Lower lobe of right lung (tissue), 2 donors: ENCODE data around the gene ZMIZ1. TPM values are rescaled to one million over a fixed set of nuclear protein-coding genes. Genes with fewer than 3 reads are reported as not detected.

Experiments used
- ATAC-seq, 2 donors: fragments of 200-7000 bp; cut with Tn5 transposase; one replicate each; pipeline ENCODE4 v1.9.1; 2020 to 2022; ENCODE audit warnings: mild to moderate bottlenecking in 2 of 2, moderate library complexity in 2 of 2
- DNase-seq: peaks from one replicate; pipeline ENCODE4 v3.0.0-alpha.2; 2020
- H3K27ac ChIP-seq: fragments of 200-600 bp; one replicate; pipeline ENCODE4 v1.8.0; 2022
- H3K27me3 ChIP-seq: fragments of 200-600 bp; one replicate; pipeline ENCODE4 v1.8.0; 2022; ENCODE audit warnings: low read depth
- H3K36me3 ChIP-seq: fragments of 200-600 bp; one replicate; pipeline ENCODE4 v1.8.0; 2022; ENCODE audit warnings: mild to moderate bottlenecking
- H3K4me1 ChIP-seq: fragments of 200-600 bp; one replicate; pipeline ENCODE4 v1.8.0; 2022
- H3K4me3 ChIP-seq: fragments of 200-600 bp; one replicate; pipeline ENCODE4 v1.8.0; 2022; ENCODE audit warnings: mild to moderate bottlenecking
- H3K9me3 ChIP-seq: fragments of 200-600 bp; one replicate; pipeline ENCODE4 v1.8.0; 2022
- intact Hi-C: fragments of 100-400 bp; cut with DNase I; formaldehyde crosslinking; loops from one replicate; pipeline ENCODE4 v1.11.0; 2022
- long read RNA-seq: library from polyadenylated mRNA; unstranded; transcript quantifications from one replicate; pipeline ENCODE4 v2.0.0, GENCODE V29; 2021
- total RNA-seq: library from RNA; stranded (reverse); fragmentation: NEBNext Ultra II Directional; extraction: Animal tissue kit (Norgen Biotek cat#: 25700); gene quantifications from one replicate; pipeline ENCODE4 v1.2.1, GENCODE V29; 2021
- TF ChIP-seq, protein P1 (sequence below): fragments of 200-600 bp; IDR thresholded peaks from one replicate; pipeline ENCODE4 v1.8.0; 2022; ENCODE audit warnings: antibody characterized with exemption, mild to moderate bottlenecking
- donor health status: DM: no; HTN: yes; CAD: no; lungs with severe emphysema.

ZMIZ1 gene, protein sequence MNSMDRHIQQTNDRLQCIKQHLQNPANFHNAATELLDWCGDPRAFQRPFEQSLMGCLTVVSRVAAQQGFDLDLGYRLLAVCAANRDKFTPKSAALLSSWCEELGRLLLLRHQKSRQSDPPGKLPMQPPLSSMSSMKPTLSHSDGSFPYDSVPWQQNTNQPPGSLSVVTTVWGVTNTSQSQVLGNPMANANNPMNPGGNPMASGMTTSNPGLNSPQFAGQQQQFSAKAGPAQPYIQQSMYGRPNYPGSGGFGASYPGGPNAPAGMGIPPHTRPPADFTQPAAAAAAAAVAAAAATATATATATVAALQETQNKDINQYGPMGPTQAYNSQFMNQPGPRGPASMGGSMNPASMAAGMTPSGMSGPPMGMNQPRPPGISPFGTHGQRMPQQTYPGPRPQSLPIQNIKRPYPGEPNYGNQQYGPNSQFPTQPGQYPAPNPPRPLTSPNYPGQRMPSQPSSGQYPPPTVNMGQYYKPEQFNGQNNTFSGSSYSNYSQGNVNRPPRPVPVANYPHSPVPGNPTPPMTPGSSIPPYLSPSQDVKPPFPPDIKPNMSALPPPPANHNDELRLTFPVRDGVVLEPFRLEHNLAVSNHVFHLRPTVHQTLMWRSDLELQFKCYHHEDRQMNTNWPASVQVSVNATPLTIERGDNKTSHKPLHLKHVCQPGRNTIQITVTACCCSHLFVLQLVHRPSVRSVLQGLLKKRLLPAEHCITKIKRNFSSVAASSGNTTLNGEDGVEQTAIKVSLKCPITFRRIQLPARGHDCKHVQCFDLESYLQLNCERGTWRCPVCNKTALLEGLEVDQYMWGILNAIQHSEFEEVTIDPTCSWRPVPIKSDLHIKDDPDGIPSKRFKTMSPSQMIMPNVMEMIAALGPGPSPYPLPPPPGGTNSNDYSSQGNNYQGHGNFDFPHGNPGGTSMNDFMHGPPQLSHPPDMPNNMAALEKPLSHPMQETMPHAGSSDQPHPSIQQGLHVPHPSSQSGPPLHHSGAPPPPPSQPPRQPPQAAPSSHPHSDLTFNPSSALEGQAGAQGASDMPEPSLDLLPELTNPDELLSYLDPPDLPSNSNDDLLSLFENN
- 102 TPM for total RNA-seq
- long read RNA-seq, partial matches to known transcripts, result 161 of 213 reads
- long read RNA-seq, other reads (novel, unspliced or antisense), result 52 of 213 reads

DNA sequence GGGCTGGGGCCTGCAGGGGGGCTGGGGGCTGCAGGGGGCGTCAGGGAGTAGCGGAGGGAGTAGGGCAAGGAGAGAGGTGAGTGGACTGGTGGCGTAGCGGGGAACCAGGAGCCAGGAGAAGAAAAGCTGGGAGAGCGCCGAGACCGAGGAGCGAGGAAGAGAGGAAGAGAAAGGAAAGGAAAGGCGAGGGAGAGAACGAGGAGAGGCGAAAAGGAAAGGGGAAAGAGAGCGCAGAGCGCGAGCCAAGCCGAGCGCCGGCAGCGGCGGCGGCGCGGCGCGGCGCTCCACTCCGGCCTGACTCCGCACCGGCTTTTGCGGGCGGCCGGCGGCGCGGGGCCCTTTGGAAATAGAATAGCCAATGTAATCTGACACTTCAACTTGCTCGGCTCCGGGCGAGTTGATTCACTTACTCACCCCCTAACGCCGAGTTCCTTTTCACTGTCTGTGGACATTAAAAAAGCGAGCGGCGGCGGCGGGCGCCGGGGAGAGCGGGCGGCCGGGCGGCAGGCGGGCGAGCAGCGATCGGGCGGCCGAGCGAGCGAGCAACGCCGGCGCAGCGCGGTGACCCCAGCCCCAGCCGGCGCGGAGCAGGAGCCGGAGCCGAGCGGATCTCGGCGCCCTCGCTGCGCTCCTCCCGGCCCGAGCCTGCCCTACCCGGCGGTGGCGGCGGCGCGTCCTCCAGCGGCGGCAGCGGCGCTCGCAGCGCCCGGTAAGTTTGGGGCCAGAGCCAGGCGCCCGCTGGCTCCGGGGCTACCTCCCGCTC, at the start of gene ZMIZ1:
ZMIZ1 (plus strand) TSS at position 405 of the 763 bp plus-strand sequence. CDS start 132,667 bp downstream, outside the sequence.
- Histone ChIP-seq H3K4me3 (peak within 1 kb of the TSS; percentile 86), H3K4me1 (peaks cover 42% of the 10 kb centered on the region), H3K36me3 (no peaks in the 10 kb centered on the region), H3K27me3 (no peaks in the 10 kb centered on the region), H3K9me3 (no peaks in the 10 kb centered on the region), H3K27ac (peak within 1 kb of the TSS; percentile 95)
- ATAC-seq (peak; percentile 60 to 65), DNase-seq (peak; percentile 91)
- TF ChIP-seq, protein P1, sequence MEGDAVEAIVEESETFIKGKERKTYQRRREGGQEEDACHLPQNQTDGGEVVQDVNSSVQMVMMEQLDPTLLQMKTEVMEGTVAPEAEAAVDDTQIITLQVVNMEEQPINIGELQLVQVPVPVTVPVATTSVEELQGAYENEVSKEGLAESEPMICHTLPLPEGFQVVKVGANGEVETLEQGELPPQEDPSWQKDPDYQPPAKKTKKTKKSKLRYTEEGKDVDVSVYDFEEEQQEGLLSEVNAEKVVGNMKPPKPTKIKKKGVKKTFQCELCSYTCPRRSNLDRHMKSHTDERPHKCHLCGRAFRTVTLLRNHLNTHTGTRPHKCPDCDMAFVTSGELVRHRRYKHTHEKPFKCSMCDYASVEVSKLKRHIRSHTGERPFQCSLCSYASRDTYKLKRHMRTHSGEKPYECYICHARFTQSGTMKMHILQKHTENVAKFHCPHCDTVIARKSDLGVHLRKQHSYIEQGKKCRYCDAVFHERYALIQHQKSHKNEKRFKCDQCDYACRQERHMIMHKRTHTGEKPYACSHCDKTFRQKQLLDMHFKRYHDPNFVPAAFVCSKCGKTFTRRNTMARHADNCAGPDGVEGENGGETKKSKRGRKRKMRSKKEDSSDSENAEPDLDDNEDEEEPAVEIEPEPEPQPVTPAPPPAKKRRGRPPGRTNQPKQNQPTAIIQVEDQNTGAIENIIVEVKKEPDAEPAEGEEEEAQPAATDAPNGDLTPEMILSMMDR, result no peak
- intact Hi-C loops, result no loop called here

DNA sequence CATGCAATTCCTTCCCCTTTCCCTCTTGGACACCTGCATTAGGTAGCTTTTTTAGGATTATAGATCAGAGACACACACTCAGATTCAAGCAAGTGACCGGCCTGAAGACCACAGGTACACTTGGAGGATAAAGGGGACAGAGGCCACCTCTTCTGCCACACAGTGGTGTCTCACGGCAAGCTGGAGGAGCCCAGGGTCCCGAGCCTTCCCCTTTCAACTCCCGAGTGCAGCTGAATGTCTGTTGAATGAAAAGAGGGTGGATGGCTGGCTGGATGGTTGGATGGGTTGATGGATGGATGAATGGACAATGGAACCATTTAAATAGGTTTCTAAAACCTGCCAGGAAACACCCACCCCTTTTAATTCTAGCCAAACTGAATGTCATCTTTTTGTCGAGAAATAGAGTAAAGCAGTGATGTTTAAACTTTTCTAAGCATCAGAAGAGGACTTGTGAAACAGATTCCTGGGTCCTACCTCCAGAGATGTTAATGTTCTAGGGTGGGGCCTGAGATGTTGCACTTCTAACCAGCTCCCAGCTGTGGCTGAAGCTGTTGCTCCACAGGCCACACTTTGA, 49.2 kb upstream of the ZMIZ1 start:
- peak in 1 of 2 donors; percentile 34 for ATAC-seq
- Histone ChIP-seq H3K4me3 (no peak overlapping the region), H3K4me1 (peaks cover 4% of the 10 kb centered on the region), H3K36me3 (no peaks in the 10 kb centered on the region), H3K27me3 (no peaks in the 10 kb centered on the region), H3K9me3 (no peaks in the 10 kb centered on the region), H3K27ac (no peak overlapping the region)
- DNase-seq, result peak; percentile 8
- intact Hi-C loops, result no loop called here
- TF ChIP-seq, protein P1, result no peak

DNA sequence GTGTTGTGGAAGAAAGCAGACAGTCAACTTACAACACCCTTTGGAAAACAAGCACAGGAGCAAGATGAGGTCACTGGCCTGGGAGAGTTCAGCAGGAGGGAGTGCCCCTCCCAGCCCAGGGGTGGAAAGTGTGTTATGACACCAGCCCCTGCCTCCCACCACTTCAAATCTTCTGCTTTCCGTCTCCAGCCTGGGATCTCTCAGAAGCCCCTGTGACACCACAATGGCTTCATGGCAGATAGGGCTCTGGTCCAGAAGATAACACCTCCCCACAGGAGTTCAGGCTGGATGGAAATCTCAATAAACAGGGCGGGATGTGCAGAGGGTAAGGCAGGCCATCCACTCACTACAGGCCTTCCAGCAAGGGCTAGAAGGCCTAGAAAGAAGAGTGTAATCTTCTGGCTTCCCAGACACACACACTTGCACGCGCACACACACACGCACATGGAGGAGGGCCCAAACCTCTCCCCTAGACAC, 48.7 kb upstream of the ZMIZ1 start:
- no peak overlapping the region for H3K27ac ChIP-seq
- TF ChIP-seq, protein P1, result no peak
- H3K9me3 ChIP-seq, result no peaks in the 10 kb centered on the region
- DNase-seq (peak; percentile 32), ATAC-seq (no peak)
- H3K4me1 ChIP-seq, result peaks cover 4% of the 10 kb centered on the region
- no peaks in the 10 kb centered on the region for H3K27me3 ChIP-seq
- intact Hi-C loops, result no loop called here
- no peaks in the 10 kb centered on the region for H3K36me3 ChIP-seq
- no peak overlapping the region for H3K4me3 ChIP-seq

DNA sequence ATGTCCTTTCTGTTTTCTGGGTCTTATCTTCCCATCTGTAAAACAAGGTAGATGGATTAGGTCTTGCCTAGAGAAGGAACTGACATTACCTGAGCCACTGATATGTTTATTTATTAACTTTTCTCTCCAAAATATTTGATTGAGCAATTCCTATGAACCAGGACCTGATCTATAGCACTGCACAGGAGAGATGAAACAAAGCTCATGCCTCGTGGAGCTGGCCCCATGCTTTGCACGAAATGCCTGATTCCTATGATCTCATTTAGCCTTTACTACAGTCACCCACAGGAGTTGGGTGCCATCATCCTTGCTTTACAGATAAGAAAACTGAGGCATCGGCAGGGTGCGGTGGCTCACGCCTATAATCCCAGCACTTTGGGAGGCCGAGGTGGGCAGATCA, 48.2 kb upstream of the ZMIZ1 start:
- ATAC-seq, result no peak
- Histone ChIP-seq H3K9me3 (no peaks in the 10 kb centered on the region), H3K36me3 (no peaks in the 10 kb centered on the region), H3K27me3 (no peaks in the 10 kb centered on the region), H3K4me3 (no peak overlapping the region), H3K4me1 (peaks cover 4% of the 10 kb centered on the region), H3K27ac (no peak overlapping the region)
- TF ChIP-seq, protein P1, result no peak
- intact Hi-C loops, result no loop called here
- peak; percentile 20 for DNase-seq
